ENCODE data around the gene CLNK.

The CLNK gene

DNA sequence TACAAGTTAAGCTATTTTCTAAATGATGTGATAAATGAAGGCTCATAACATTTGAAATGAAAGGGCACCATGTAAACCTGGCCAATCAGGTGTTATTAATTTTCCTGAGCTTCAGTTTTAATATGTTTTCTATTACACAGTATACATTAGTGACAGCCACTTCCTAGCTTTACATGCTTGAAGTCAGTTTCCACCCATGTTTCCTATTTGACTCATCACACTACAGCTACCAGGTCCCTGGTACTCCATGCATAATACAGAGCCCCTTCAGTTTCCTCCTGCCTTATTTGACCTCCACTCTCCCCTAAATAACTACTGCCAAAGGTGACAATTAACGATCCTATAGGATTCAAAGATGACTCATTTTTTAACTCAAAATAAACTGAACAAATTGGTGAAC, 245.6 kb downstream of the CLNK start:
- DNase-seq = no peak

DNA sequence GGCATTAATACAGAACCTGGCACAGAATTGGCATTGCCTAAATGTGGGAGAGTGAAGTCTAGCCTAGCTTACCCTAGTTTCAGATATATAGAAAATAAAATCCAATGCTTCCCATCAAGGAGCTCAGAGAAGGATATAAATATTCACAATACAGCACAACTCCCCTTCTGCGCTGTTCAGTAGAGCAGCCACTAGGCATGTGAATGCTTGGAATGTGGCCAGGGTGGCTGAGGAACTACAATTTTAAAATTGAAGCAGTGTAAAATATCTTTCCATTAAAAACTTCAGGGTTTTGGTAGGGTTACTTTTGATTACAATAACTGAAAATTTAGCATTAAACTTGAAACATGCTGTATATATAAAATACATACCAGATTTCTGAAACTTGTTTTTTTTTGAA, 246.8 kb downstream of the CLNK start:
- DNase-seq = no peak
